GM12873 (cell line): ENCODE results near the gene HTR2B.

ENCODE experiments used
- CTCF ChIP-seq: IDR thresholded peaks from 2 replicates; pipeline ENCODE4 v1.5.1; 2012; ENCODE audit warnings: low read depth, mild to moderate bottlenecking, moderate library complexity, low read length, control low read depth; ENCODE audit not compliant: insufficient read depth; ENCODE audit errors: missing control alignments

HTR2B gene

DNA sequence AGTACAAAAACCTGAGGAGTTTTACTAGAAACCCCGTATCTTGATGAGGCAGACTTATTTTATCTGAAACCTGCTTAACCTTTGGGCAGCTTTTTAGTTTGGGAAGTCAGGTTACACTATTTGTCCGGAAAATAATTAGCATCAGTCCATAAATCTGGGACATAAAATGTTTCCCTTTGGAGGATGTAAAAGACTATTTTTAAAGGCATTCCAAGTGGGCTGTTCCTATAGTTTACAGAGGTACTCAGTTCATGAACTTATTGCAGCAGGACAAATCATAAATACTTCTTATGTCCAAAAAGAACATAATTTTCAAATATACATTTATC is 6.3 kb downstream of the HTR2B start:
- no peak for TF ChIP-seq CTCF

GRCh38 chr2:231117922-231118613 is 6.8 kb downstream of the HTR2B start:
- no peak for TF ChIP-seq CTCF

DNA sequence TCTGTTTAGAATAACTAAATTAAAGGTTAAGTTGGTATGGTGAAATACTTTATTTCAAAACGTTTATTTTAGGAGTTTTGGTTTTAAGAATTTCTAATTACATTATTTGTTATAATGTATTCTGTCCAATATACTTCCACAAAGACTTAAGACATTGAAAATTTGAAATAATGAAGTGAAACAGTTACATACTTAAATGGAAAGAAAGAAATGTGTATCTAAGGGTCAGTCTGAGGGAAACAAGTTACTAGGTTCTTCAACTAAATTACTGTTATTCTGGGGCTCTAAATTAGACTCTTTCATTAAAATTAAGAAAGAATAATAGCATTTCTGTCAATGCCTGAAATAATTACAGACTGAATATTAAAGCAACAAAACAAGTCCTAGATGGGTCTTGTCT is 7.7 kb downstream of the HTR2B start:
- TF ChIP-seq CTCF, result no peak

- no peak for TF ChIP-seq CTCF
These were observed 9.2 kb downstream of the HTR2B start for GRCh38 chr2:231115651-231116050.

- no peak for TF ChIP-seq CTCF
These were observed 11.4 kb downstream of the HTR2B start for GRCh38 chr2:231113489-231113888.

DNA sequence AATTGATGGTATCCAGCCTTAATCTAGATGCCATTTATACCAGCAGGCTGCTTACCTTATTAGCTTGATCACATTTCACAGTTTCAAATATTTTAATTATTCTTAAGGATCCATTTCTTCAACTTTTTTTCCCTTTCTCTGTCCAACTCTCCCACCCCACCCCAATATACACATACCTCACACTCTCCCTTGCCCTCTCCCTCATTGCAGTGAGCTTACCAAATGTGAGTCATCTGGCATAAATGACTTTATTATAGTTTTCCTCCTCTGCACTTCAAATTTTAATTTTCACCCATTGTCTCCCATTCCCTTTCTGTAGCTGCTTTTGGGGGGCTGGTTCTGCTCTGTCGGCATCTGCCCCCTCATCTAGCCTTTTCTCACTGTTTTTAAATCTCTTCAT is 12.9 kb downstream of the HTR2B start:
- no peak for TF ChIP-seq CTCF

- no peak for TF ChIP-seq CTCF
These were observed 14.3 kb downstream of the HTR2B start for GRCh38 chr2:231110551-231110950.
